Measurements from ENCODE around the gene ADARB2. TPM values are rescaled to one million over a fixed set of nuclear protein-coding genes. Genes with fewer than 3 reads are reported as not detected.

The ADARB2 gene
- total and polyA plus RNA-seq, 2 experiments from 2014 or later = 0.13 to 0.48 TPM

GRCh38 chr10:1779796-1780195 lies 42.5 kb upstream of the ADARB2 start:
- Histone ChIP-seq H3K9me3 (ENCODE audit: low read depth) (no peaks in the 10 kb centered on the region), H2AFZ (no peak overlapping the region), H3K4me1 (ENCODE audit: insufficient read depth) (no peaks in the 10 kb centered on the region), H3K4me3 (no peak overlapping the region), H3K4me2 (no peak overlapping the region), H3K9me2 (replicated peaks; ENCODE audit: insufficient read depth) (no peaks in the 10 kb centered on the region), H3K79me2 (no peaks in the 10 kb centered on the region), H3K27me3 (no peaks in the 10 kb centered on the region), H3K27ac (no peak overlapping the region), H4K20me1 (ENCODE audit: insufficient read depth, poor library complexity, severe bottlenecking) (no peaks in the 10 kb centered on the region), H3K36me3 (replicated peaks; ENCODE audit: insufficient read depth, low read depth) (no peaks in the 10 kb centered on the region)
- TF ChIP-seq, protein P1, sequence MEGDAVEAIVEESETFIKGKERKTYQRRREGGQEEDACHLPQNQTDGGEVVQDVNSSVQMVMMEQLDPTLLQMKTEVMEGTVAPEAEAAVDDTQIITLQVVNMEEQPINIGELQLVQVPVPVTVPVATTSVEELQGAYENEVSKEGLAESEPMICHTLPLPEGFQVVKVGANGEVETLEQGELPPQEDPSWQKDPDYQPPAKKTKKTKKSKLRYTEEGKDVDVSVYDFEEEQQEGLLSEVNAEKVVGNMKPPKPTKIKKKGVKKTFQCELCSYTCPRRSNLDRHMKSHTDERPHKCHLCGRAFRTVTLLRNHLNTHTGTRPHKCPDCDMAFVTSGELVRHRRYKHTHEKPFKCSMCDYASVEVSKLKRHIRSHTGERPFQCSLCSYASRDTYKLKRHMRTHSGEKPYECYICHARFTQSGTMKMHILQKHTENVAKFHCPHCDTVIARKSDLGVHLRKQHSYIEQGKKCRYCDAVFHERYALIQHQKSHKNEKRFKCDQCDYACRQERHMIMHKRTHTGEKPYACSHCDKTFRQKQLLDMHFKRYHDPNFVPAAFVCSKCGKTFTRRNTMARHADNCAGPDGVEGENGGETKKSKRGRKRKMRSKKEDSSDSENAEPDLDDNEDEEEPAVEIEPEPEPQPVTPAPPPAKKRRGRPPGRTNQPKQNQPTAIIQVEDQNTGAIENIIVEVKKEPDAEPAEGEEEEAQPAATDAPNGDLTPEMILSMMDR (IDR thresholded peaks at IDR 0.05; ENCODE audit: poor library complexity) = no peak
- TF ChIP-seq EZH2phosphoT487 (IDR thresholded peaks at IDR 0.05; ENCODE audit: low read depth, severe bottlenecking, unreplicated experiment) (no peak), EZH2 (IDR thresholded peaks at IDR 0.05; ENCODE audit: borderline replicate concordance) (no peak)
- no peak for DNase-seq (ENCODE audit: low spot score)
- WGBS (ENCODE audit: low lambda C conversion rate, missing lambda C conversion rate) = 91% methylated on average over 10 of the region's 10 CpGs

DNA sequence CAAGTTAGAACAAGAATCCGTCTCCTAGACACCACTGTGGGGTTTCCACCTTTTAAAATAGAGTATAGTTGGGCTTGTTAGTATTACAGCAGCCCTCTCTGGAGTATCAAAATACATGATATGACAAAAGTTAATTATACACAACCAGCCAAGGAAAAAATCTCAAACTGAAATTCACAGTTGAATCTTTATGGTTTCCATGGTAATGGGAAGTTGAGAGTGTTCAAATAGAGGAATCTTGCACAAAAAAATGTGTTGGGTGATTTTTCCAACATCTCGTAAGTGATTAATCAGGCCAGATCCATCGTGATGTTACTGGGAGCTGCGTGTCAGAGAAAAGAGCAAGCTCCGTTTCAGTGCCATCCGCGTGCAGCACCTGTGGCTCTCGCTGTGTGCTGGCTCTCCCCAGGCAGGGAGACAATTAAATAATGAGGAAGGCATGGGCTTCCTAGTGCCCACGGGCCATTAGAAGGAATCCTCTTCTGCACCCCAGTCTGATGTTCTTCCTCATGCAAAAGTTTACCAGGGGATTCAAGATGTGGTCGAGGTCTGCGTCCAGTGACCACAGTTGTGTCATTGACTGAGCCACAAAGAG lies 41.1 kb upstream of the ADARB2 start:
- H3K9me3 ChIP-seq (ENCODE audit: low read depth) = no peaks in the 10 kb centered on the region
- no peak overlapping the region for H2AFZ ChIP-seq
- no peaks in the 10 kb centered on the region for H3K27me3 ChIP-seq
- H3K4me2 ChIP-seq = no peak overlapping the region
- H3K4me1 ChIP-seq (ENCODE audit: insufficient read depth) = no peaks in the 10 kb centered on the region
- 88% methylated on average over 11 of the region's 11 CpGs for WGBS (ENCODE audit: low lambda C conversion rate, missing lambda C conversion rate)
- H3K4me3 ChIP-seq = no peak overlapping the region
- H3K27ac ChIP-seq = no peak overlapping the region
- no peaks in the 10 kb centered on the region for H3K36me3 ChIP-seq (replicated peaks; ENCODE audit: insufficient read depth, low read depth)
- TF ChIP-seq, protein P1 (IDR thresholded peaks at IDR 0.05; ENCODE audit: poor library complexity) = no peak
- TF ChIP-seq EZH2 (IDR thresholded peaks at IDR 0.05; ENCODE audit: borderline replicate concordance) = no peak
- no peak for TF ChIP-seq EZH2phosphoT487 (IDR thresholded peaks at IDR 0.05; ENCODE audit: low read depth, severe bottlenecking, unreplicated experiment)
- no peak for DNase-seq (ENCODE audit: low spot score)
- H4K20me1 ChIP-seq (ENCODE audit: insufficient read depth, poor library complexity, severe bottlenecking) = no peaks in the 10 kb centered on the region
- no peaks in the 10 kb centered on the region for H3K9me2 ChIP-seq (replicated peaks; ENCODE audit: insufficient read depth)
- no peaks in the 10 kb centered on the region for H3K79me2 ChIP-seq

DNA sequence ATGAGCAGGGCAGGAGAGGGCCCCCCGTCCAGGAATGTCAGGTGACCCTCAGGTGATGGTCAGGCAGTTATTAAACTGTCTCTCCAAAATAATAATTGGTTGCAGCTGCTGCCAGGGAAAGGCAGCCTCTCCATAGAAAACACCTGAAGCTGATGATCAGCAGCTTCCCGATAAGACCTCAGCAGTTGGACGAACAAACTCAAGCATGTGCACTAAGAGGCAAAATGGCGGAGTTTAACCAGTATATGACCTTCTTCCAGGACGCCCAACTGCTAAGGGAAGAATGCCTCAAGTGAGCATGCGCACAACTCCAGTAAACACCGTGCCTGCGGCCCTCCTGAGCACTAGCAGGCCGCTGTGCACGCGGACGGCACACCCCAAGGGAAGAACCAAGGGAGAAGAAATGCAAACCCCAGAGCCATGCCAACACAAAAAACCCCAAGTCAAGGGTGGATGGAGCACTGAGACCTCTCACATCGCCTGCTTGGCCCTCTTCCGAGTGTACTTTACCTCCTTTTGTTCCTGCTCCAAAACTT lies 38.9 kb upstream of the ADARB2 start:
- Histone ChIP-seq H3K79me2 (no peaks in the 10 kb centered on the region), H3K27ac (no peak overlapping the region), H3K36me3 (replicated peaks; ENCODE audit: insufficient read depth, low read depth) (no peaks in the 10 kb centered on the region), H3K9me3 (ENCODE audit: low read depth) (no peaks in the 10 kb centered on the region), H3K4me1 (ENCODE audit: insufficient read depth) (no peaks in the 10 kb centered on the region), H3K4me2 (no peak overlapping the region), H4K20me1 (ENCODE audit: insufficient read depth, poor library complexity, severe bottlenecking) (no peaks in the 10 kb centered on the region), H3K9me2 (replicated peaks; ENCODE audit: insufficient read depth) (no peaks in the 10 kb centered on the region), H3K27me3 (no peaks in the 10 kb centered on the region), H2AFZ (no peak overlapping the region), H3K4me3 (no peak overlapping the region)
- TF ChIP-seq, protein P1 (IDR thresholded peaks at IDR 0.05; ENCODE audit: poor library complexity) = no peak
- TF ChIP-seq EZH2phosphoT487 (IDR thresholded peaks at IDR 0.05; ENCODE audit: low read depth, severe bottlenecking, unreplicated experiment) (no peak), EZH2 (IDR thresholded peaks at IDR 0.05; ENCODE audit: borderline replicate concordance) (no peak)
- WGBS (ENCODE audit: low lambda C conversion rate, missing lambda C conversion rate) = 95% methylated on average over 14 of the region's 14 CpGs
- DNase-seq (ENCODE audit: low spot score) = no peak

Measured in hepatocyte (in vitro differentiated cells).